ES-I3 (cell line): ENCODE results near the gene MYH3.

Source experiments
- H3K36me3 ChIP-seq: 2 replicates; pipeline ENCODE4 v1.6.1; 2013; ENCODE audit warnings: mild to moderate bottlenecking, low read length, control low read depth, moderate library complexity; ENCODE audit not compliant: insufficient read depth
- H3K4me1 ChIP-seq: 2 replicates; pipeline ENCODE4 v1.6.1; 2013; ENCODE audit warnings: mild to moderate bottlenecking, control low read depth, low read length; ENCODE audit not compliant: insufficient read depth
- H3K9ac ChIP-seq: 2 replicates; pipeline ENCODE4 v1.6.1; 2013; ENCODE audit warnings: low read depth, mild to moderate bottlenecking, low read length, moderate library complexity
- H3K9me3 ChIP-seq: 2 replicates; pipeline ENCODE4 v1.6.1; 2013; ENCODE audit warnings: mild to moderate bottlenecking, low read length, moderate library complexity; ENCODE audit not compliant: control insufficient read depth, insufficient read depth

MYH3 gene

GRCh38 chr17:10631701-10632100 is 25.4 kb downstream of the MYH3 start:
- H3K9me3 ChIP-seq: no peaks in the 10 kb centered on the region

GRCh38 chr17:10631048-10631700 is 25.9 kb downstream of the MYH3 start:
- H3K9ac ChIP-seq: no peak overlapping the region
- no peaks in the 10 kb centered on the region for H3K4me1 ChIP-seq
- H3K36me3 ChIP-seq: no peaks in the 10 kb centered on the region; the same call in 1 of the 2 replicates
- no peaks in the 10 kb centered on the region for H3K9me3 ChIP-seq

More at GRCh38 chr17:10631701-10632100, 25.4 kb downstream of the MYH3 start:
- Histone ChIP-seq H3K36me3 (no peaks in the 10 kb centered on the region; the same call in 1 of the 2 replicates), H3K4me1 (no peaks in the 10 kb centered on the region), H3K9ac (no peak overlapping the region)

GRCh38 chr17:10629706-10630105 is 27.4 kb downstream of the MYH3 start:
- Histone ChIP-seq H3K9ac (no peak overlapping the region), H3K4me1 (no peaks in the 10 kb centered on the region), H3K9me3 (no peaks in the 10 kb centered on the region), H3K36me3 (no peaks in the 10 kb centered on the region; the same call in 1 of the 2 replicates)

- no peaks in the 10 kb centered on the region; the same call in 1 of the 2 replicates for H3K36me3 ChIP-seq
- no peak overlapping the region for H3K9ac ChIP-seq
- no peaks in the 10 kb centered on the region for H3K4me1 ChIP-seq
- no peaks in the 10 kb centered on the region for H3K9me3 ChIP-seq
Measured at GRCh38 chr17:10628756-10629155, 28.4 kb downstream of the MYH3 start.

GRCh38 chr17:10626390-10626789 is 30.7 kb downstream of the MYH3 start:
- no peaks in the 10 kb centered on the region; the same call in 1 of the 2 replicates for H3K36me3 ChIP-seq
- H3K9me3 ChIP-seq: no peaks in the 10 kb centered on the region
- H3K4me1 ChIP-seq: no peaks in the 10 kb centered on the region

GRCh38 chr17:10624969-10625368 is 32.1 kb downstream of the MYH3 start:
- Histone ChIP-seq H3K36me3 (no peaks in the 10 kb centered on the region; the same call in 1 of the 2 replicates), H3K9me3 (no peaks in the 10 kb centered on the region), H3K4me1 (no peaks in the 10 kb centered on the region), H3K9ac (no peak overlapping the region)

More at GRCh38 chr17:10626390-10626789, 30.7 kb downstream of the MYH3 start:
- H3K9ac ChIP-seq: no peak overlapping the region

GRCh38 chr17:10623737-10624338 is 33.3 kb downstream of the MYH3 start:
- no peaks in the 10 kb centered on the region for H3K9me3 ChIP-seq

GRCh38 chr17:10622617-10623485 is 34.3 kb downstream of the MYH3 start:
- Histone ChIP-seq H3K36me3 (no peaks in the 10 kb centered on the region; the same call in 1 of the 2 replicates), H3K4me1 (no peaks in the 10 kb centered on the region), H3K9me3 (no peaks in the 10 kb centered on the region), H3K9ac (no peak overlapping the region)

More at GRCh38 chr17:10623737-10624338, 33.3 kb downstream of the MYH3 start:
- no peaks in the 10 kb centered on the region; the same call in 1 of the 2 replicates for H3K36me3 ChIP-seq
- H3K9ac ChIP-seq: no peak overlapping the region
- H3K4me1 ChIP-seq: no peaks in the 10 kb centered on the region

GRCh38 chr17:10621397-10621796 is 35.7 kb downstream of the MYH3 start:
- no peaks in the 10 kb centered on the region for H3K4me1 ChIP-seq
- no peak overlapping the region for H3K9ac ChIP-seq

GRCh38 chr17:10620823-10621222 is 36.3 kb downstream of the MYH3 start:
- Histone ChIP-seq H3K36me3 (no peaks in the 10 kb centered on the region), H3K4me1 (no peaks in the 10 kb centered on the region), H3K9ac (no peak overlapping the region), H3K9me3 (no peaks in the 10 kb centered on the region)

More at GRCh38 chr17:10621397-10621796, 35.7 kb downstream of the MYH3 start:
- Histone ChIP-seq H3K36me3 (no peaks in the 10 kb centered on the region), H3K9me3 (no peaks in the 10 kb centered on the region)

- Histone ChIP-seq H3K4me1 (no peaks in the 10 kb centered on the region), H3K9me3 (no peaks in the 10 kb centered on the region), H3K36me3 (no peaks in the 10 kb centered on the region), H3K9ac (no peak overlapping the region)
Measured at GRCh38 chr17:10618202-10618635, 38.9 kb downstream of the MYH3 start.

- H3K4me1 ChIP-seq: no peaks in the 10 kb centered on the region
- H3K9ac ChIP-seq: no peak overlapping the region
- no peaks in the 10 kb centered on the region for H3K9me3 ChIP-seq
- H3K36me3 ChIP-seq: no peaks in the 10 kb centered on the region
Measured at GRCh38 chr17:10617120-10617505, 40.0 kb downstream of the MYH3 start.

- Histone ChIP-seq H3K4me1 (no peaks in the 10 kb centered on the region), H3K36me3 (no peaks in the 10 kb centered on the region), H3K9ac (no peak overlapping the region), H3K9me3 (no peaks in the 10 kb centered on the region)
Measured at GRCh38 chr17:10616502-10617119, 40.5 kb downstream of the MYH3 start.

- Histone ChIP-seq H3K4me1 (no peaks in the 10 kb centered on the region), H3K9me3 (no peaks in the 10 kb centered on the region), H3K9ac (no peak overlapping the region), H3K36me3 (no peaks in the 10 kb centered on the region)
Measured at GRCh38 chr17:10614536-10615155, 42.5 kb downstream of the MYH3 start.
